GM15510 (cell line): ENCODE data around the gene KMT2B.

Source experiments
- POLR2A ChIP-seq: IDR thresholded peaks from 3 replicates; pipeline ENCODE4 v1.6.1; 2011; ENCODE audit warnings: borderline replicate concordance; ENCODE audit not compliant: insufficient read length; ENCODE audit errors: extremely low read depth

The KMT2B gene

DNA sequence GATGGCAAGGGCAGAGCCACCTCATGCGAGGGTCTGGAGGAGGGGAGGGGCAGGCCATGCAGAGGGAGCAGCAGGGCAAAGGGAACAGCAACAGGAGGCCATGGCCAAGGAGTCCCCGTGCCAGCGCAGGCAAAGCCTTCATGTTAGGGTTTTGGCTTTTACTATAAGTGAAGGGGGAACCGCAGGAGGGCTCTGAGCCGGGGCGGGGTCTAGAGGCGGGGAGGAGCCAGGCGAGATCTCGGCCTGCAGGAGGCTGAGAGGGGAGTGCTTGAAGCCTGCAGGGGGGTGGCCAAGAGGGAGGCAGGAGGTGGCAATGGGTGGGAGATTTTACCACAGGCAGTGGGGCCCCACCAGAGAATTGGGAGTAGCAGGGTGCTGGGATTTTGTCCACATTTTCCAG is 63.8 kb downstream of the KMT2B start:
- no peak for TF ChIP-seq POLR2A

DNA sequence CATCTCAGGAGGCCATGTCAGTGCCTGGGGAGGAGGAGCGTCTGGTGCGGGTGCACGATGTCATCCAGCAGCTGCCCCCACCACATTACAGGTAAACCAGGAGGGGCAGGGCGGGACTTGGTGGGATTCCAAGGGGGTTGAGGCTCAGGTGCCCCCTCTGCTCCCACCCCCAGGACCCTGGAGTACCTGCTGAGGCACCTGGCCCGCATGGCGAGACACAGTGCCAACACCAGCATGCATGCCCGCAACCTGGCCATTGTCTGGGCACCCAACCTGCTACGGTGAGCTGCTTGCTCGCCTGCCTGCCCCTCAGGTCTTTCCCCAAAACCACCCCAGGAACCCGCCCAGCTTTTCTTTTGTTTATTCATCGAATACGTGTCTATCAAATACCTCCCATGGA is 64.8 kb downstream of the KMT2B start:
- TF ChIP-seq POLR2A: no peak

DNA sequence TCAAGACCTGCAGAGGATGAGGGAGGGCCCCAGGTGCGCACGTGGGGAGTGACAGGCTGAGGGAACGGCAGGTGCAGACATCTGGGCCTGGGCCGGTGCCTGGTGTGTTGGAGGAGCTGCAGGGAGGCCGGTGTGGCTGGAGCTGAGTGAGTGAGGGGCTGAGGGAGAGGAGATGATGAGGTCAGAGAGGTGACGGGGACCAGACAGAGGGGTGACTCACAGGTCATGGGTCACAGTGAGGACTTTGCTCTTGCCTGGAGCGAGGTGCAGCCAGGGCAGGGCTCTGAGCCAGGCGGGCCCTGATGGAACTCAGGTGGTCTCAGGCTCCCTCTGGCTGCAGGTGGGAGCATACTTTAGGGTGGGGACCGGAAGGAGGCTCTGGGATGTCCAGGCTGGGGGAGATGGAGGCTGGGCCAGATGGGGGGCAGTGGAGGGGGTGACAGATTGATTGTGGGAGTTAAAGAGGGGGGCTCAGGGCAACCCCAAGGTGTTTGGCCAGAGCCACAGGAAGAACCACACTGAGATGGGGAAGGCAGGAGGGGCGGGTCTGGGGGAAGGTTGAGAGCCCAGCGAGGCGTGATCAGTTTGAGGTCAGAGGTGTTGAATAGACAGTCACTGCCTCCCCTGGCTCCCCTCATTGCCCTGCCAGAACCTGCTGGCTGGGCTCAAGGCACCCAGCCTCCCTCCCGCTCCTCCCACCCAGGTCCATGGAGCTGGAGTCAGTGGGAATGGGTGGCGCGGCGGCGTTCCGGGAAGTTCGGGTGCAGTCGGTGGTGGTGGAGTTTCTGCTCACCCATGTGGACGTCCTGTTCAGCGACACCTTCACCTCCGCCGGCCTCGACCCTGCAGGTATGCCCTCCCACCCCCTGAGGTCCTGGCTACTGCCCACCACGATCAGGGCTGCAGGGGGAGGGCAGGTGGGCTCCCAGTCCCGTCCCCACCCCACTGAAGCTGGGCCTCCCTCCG is 65.9 kb downstream of the KMT2B start:
- no peak for TF ChIP-seq POLR2A

DNA sequence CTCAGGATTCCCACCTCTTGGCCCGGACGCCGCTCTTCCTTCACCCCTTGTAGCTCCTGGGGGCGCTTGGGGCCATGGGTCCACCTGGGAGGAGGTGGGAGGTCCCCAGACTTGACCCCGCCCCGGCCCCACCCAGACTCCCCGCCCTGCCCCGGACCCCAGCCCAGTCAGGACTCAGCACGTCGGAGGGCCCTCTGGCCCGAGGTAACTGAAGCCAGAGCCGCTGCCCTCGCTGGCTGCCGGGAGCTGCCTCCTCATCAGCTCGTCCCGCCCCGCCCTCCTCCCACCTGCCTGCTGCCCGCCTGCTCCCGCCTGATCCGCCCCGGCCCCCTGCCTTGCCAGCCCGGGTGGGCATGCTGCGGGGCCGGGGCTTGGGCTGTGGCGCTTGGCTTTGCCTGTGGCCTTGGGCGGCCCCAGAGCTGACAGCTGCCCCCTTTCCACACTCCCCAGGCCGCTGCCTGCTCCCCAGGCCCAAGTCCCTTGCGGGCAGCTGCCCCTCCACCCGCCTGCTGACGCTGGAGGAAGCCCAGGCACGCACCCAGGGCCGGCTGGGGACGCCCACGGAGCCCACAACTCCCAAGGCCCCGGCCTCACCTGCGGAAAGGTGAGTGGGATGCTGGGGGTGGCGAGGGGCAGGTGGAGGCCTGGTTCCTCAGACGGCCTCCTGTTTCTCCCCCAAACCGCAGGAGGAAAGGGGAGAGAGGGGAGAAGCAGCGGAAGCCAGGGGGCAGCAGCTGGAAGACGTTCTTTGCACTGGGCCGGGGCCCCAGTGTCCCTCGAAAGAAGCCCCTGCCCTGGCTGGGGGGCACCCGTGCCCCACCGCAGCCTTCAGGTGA is 66.9 kb downstream of the KMT2B start:
- TF ChIP-seq POLR2A: no peak

DNA sequence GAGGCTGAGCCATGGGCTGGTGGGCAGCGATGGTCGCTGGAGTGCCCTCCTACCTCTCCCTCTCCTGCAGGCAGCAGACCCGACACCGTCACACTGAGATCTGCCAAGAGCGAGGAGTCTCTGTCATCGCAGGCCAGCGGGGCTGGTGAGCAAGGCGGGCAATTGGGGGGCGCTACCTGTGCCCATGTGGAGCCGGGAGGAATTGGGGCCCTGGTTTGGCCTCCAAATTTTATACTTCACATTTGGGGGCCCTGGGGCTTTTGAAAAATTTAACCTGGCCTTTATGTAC is 67.5 kb downstream of the KMT2B start:
- no peak for TF ChIP-seq POLR2A

DNA sequence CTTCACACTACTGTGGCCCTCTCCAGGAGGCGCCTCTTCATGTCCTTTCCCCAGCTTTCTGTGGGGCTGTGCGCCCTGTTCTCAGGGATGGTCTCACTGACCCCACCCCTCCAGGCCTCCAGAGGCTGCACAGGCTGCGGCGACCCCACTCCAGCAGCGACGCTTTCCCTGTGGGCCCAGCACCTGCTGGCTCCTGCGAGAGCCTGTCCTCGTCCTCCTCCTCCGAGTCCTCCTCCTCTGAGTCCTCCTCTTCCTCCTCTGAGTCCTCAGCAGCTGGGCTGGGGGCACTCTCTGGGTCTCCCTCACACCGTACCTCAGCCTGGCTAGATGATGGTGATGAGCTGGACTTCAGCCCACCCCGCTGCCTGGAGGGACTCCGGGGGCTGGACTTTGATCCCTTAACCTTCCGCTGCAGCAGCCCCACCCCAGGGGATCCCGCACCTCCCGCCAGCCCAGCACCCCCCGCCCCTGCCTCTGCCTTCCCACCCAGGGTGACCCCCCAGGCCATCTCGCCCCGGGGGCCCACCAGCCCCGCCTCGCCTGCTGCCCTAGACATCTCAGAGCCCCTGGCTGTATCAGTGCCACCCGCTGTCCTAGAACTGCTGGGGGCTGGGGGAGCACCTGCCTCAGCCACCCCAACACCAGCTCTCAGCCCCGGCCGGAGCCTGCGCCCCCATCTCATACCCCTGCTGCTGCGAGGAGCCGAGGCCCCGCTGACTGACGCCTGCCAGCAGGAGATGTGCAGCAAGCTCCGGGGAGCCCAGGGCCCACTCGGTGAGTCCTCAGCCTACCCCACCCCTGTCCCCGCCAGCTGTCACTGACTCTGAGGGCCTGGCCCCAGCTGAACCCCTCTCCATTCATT is 68.7 kb downstream of the KMT2B start:
- TF ChIP-seq POLR2A: no peak

DNA sequence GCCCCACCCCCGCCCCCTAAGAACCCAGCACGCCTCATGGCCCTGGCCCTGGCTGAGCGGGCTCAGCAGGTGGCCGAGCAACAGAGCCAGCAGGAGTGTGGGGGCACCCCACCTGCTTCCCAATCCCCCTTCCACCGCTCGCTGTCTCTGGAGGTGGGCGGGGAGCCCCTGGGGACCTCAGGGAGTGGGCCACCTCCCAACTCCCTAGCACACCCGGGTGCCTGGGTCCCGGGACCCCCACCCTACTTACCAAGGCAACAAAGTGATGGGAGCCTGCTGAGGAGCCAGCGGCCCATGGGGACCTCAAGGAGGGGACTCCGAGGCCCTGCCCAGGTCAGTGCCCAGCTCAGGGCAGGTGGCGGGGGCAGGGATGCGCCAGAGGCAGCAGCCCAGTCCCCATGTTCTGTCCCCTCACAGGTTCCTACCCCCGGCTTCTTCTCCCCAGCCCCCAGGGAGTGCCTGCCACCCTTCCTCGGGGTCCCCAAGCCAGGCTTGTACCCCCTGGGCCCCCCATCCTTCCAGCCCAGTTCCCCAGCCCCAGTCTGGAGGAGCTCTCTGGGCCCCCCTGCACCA is 69.5 kb downstream of the KMT2B start:
- TF ChIP-seq POLR2A: no peak
